ENCODE data around the gene FBLN7.

- no peak for TF ChIP-seq CTCF (IDR thresholded peaks at IDR 0.05)
- no peak for TF ChIP-seq POLR2A (IDR thresholded peaks at IDR 0.05)
Measured at GRCh38 chr2:112150447-112150846, 12.3 kb downstream of the FBLN7 start.
